ENCODE results near the gene ABCG1.
A peak's percentile ranks its signal among the peaks of the same experiment; 100 is the strongest.

ABCG1 gene

DNA sequence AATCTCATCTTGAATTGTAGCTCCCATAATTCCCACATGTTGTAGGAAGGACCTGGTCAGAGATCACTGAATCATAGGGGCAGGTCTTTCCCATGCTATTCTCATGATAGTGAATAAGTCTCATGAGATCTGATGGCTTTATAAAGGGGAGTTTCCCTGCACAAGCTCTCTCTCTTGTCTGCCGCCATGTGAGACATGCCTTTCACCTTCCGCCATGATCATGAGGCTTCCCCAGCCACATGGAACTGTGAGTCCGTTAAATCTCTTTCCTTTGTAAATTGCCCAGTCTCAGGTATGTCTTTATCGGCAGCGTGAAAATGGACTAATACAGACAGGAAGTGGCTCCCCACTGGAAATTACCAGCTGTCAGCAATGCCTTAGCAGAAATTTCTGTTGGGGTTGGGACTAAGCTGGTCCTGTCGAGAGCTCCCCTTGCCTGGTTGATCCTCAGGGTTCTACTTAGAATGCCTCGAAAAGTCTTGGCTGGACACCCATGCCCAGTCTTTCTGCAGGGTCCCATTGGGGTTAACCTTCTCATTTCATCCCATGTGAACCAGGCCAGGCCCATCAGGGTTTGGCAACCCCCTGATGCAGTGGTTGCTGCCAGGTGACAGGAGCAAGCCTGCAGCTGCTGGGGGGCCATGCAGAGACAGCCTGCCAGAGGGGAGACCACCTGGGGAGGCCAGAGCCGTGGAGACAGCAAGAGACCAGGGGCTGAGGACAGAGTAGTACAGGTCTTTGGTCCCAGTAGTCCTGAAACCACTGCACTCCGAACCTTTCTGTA is 2.8 kb upstream of the ABCG1 start:
- H3K4me1 ChIP-seq (ENCODE audit: insufficient read depth, low read length): peaks cover 2% of the 10 kb centered on the region; the same call in 1 of the 2 replicates
- H3K36me3 ChIP-seq (ENCODE audit: insufficient read depth, low read length): no peaks in the 10 kb centered on the region
- no peak overlapping the region for H3K9ac ChIP-seq (ENCODE audit: low read depth, low read length)
- H3K9me3 ChIP-seq (ENCODE audit: control insufficient read depth, insufficient read depth, low read length): peaks cover 2% of the 10 kb centered on the region; the same call in 1 of the 2 replicates

- Histone ChIP-seq H3K9ac (ENCODE audit: low read depth, low read length) (no peak overlapping the region), H3K9me3 (ENCODE audit: control insufficient read depth, insufficient read depth, low read length) (peaks cover 2% of the 10 kb centered on the region; the same call in 1 of the 2 replicates), H3K4me1 (ENCODE audit: insufficient read depth, low read length) (peaks cover 2% of the 10 kb centered on the region; the same call in 1 of the 2 replicates), H3K36me3 (ENCODE audit: insufficient read depth, low read length) (no peaks in the 10 kb centered on the region)
Observed at GRCh38 chr21:42216726-42217572, 2.0 kb upstream of the ABCG1 start.

- Histone ChIP-seq H3K4me1 (ENCODE audit: insufficient read depth, low read length) (peaks cover 2% of the 10 kb centered on the region; the same call in 1 of the 2 replicates), H3K36me3 (ENCODE audit: insufficient read depth, low read length) (no peaks in the 10 kb centered on the region), H3K9me3 (ENCODE audit: control insufficient read depth, insufficient read depth, low read length) (peaks cover 2% of the 10 kb centered on the region; the same call in 1 of the 2 replicates), H3K9ac (ENCODE audit: low read depth, low read length) (peak overlapping the region; percentile 47; the same call in 1 of the 2 replicates)
Observed at GRCh38 chr21:42219606-42220137, 732 bp downstream of the ABCG1 start.

- Histone ChIP-seq H3K36me3 (ENCODE audit: insufficient read depth, low read length) (no peaks in the 10 kb centered on the region), H3K9me3 (ENCODE audit: control insufficient read depth, insufficient read depth, low read length) (peaks cover 2% of the 10 kb centered on the region; the same call in 1 of the 2 replicates), H3K4me1 (ENCODE audit: insufficient read depth, low read length) (peaks cover 2% of the 10 kb centered on the region; the same call in 1 of the 2 replicates), H3K9ac (ENCODE audit: low read depth, low read length) (peak overlapping the region; percentile 47; the same call in 1 of the 2 replicates)
Observed at GRCh38 chr21:42220138-42220701, 1.3 kb downstream of the ABCG1 start.

DNA sequence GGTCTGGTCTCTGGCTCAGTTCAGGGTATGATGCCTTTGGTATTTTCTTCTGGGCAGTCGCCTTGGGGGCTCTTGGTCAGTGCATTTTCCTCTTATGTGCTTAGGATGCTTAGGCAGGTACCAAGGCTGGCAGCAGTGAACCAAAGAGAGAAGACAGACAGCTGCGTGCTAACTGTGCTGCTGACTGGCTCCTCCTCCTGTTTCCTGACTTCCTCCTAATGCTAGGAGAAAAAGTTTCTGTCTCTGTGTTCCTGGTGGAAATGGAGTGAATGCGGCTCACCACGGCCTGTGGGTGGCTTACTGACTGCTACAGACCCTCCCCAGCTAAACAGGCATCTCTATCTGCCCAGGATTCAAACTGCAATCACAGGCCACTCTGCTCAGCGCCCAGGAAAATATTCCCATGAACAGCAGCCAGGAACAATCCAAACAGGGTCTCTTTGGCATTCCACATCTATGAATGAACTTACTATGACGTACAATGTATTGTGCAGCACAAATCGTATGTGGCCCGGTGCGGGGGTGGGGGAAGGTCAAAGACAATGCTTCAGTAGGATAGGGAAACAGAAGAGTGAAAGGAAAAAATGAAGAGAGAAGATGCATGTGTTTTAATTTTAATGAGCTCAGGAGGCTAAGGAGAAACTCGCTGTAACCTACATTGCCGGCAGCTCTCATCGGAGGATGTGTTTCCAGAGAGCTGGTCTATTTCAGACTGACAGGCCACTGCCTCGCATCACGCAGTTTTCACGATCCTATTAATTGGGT is 2.8 kb downstream of the ABCG1 start:
- Histone ChIP-seq H3K36me3 (ENCODE audit: insufficient read depth, low read length) (no peaks in the 10 kb centered on the region), H3K9me3 (ENCODE audit: control insufficient read depth, insufficient read depth, low read length) (no peaks in the 10 kb centered on the region), H3K9ac (ENCODE audit: low read depth, low read length) (no peak overlapping the region), H3K4me1 (ENCODE audit: insufficient read depth, low read length) (peaks cover 2% of the 10 kb centered on the region; the same call in 1 of the 2 replicates)

GRCh38 chr21:42222386-42222785 is 3.4 kb downstream of the ABCG1 start:
- H3K9ac ChIP-seq (ENCODE audit: low read depth, low read length): no peak overlapping the region
- peaks cover 2% of the 10 kb centered on the region; the same call in 1 of the 2 replicates for H3K4me1 ChIP-seq (ENCODE audit: insufficient read depth, low read length)
- H3K9me3 ChIP-seq (ENCODE audit: control insufficient read depth, insufficient read depth, low read length): no peaks in the 10 kb centered on the region
- H3K36me3 ChIP-seq (ENCODE audit: insufficient read depth, low read length): no peaks in the 10 kb centered on the region

DNA sequence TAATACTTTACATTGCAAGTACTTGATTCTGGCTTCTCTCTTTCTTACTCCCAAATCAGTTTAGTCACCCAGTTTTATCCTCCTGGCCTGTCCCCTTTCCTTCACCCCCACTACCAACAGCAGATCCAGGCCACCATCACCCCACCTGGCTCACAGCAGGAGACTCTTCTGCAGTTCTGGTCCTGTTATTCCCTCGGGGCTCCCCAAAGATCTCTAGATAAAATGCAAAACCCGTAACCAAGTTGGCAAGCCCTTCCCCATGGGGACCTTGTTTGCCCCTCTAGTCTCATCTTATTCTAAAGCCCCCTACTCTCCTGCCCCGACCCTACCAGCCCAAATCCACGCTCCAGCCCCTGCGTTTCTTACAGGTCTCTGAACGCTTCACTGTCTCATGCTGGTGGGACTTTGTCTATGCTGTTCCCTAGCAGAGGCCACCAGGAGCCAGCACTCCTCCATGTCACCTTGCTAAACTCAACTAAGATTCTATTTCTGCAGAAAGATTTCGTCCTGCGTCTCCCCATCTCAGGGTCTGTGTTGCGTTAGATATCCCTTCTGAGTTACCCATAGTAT is 4.0 kb downstream of the ABCG1 start:
- H3K36me3 ChIP-seq (ENCODE audit: insufficient read depth, low read length): no peaks in the 10 kb centered on the region
- H3K9ac ChIP-seq (ENCODE audit: low read depth, low read length): no peak overlapping the region
- H3K4me1 ChIP-seq (ENCODE audit: insufficient read depth, low read length): peaks cover 2% of the 10 kb centered on the region; the same call in 1 of the 2 replicates
- no peaks in the 10 kb centered on the region for H3K9me3 ChIP-seq (ENCODE audit: control insufficient read depth, insufficient read depth, low read length)

DNA sequence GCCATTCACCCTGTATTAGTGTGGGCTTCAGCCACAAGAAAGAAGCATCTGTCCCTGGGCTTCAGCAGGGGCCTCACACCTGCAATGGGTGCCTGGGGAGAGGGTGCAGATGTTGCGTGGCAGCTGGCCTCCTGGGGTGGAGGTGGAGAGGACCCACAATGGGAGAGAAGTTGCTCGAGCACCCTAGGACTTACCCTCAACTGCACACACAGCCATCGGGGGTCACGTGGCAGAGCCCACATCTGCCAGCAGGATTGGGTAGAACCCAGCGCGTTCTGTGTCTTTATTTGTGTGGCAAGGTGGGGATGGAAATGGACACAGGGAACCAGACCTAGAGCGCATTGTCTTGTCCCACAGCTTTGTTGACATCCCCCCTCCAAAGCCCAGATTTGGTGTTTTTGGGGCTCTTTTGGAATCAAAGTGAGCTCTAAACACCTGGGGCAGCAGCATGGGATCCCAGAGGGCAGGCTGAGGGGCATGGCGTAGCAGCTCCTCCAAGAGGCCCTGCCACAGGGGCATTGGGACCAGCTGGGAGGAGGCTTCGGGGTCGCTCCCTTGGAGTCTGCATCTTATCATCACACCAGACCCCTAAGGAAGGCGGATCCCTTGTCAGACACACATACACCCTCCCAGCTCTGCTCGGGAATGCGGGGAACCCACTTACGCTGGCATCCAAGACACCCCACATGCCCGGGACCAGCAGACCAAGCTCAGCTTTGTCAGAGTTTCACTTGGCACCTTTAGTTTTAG is 5.1 kb downstream of the ABCG1 start:
- no peaks in the 10 kb centered on the region for H3K9me3 ChIP-seq (ENCODE audit: control insufficient read depth, insufficient read depth, low read length)

DNA sequence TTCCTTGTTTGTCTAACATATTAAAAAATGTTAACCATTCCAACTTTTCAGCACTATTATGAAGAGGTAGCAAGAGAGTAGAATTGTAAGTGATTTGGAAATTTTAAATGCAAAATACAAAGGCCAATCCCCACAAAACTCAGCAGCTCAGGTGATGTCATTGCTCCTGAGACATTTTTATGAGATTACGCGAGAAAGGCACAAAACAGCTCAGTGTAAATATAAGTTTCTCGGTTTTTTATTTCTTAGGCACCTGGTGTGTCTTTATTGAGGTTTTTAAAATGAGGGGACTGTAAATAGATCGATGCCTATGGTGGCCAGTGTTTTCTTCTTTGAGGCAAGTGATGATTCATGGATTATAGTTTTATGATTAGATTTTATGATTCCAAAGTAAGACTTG is 6.1 kb downstream of the ABCG1 start:
- no peaks in the 10 kb centered on the region for H3K9me3 ChIP-seq (ENCODE audit: control insufficient read depth, insufficient read depth, low read length)
- peaks cover 2% of the 10 kb centered on the region; the same call in 1 of the 2 replicates for H3K4me1 ChIP-seq (ENCODE audit: insufficient read depth, low read length)
- H3K36me3 ChIP-seq (ENCODE audit: insufficient read depth, low read length): no peaks in the 10 kb centered on the region
- H3K9ac ChIP-seq (ENCODE audit: low read depth, low read length): no peak overlapping the region

More for the DNA sequence above, 5.1 kb downstream of the ABCG1 start:
- no peaks in the 10 kb centered on the region for H3K36me3 ChIP-seq (ENCODE audit: insufficient read depth, low read length)
- peaks cover 2% of the 10 kb centered on the region; the same call in 1 of the 2 replicates for H3K4me1 ChIP-seq (ENCODE audit: insufficient read depth, low read length)
- H3K9ac ChIP-seq (ENCODE audit: low read depth, low read length): no peak overlapping the region

DNA sequence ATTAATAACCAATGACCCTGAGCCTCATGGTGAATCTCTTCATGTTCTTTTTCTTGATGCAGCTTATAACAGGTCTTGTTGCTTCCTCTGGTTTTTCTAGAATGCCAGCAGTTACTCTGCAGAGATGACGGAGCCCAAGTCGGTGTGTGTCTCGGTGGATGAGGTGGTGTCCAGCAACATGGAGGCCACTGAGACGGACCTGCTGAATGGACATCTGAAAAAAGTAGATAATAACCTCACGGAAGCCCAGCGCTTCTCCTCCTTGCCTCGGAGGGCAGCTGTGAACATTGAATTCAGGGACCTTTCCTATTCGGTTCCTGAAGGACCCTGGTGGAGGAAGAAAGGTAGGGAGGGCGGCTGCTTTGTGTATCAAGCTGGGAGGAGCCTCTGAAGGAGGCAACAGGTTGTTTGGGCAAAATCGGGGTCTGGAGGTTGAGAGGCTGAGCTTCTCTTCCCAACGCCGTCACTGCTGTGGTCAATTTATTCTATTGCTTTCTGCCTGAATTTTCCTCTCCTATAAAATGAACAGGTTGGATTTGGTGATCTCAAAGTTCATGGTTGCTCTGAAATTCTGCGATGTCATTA is 6.7 kb downstream of the ABCG1 start:
- H3K9ac ChIP-seq (ENCODE audit: low read depth, low read length): no peak overlapping the region
- H3K4me1 ChIP-seq (ENCODE audit: insufficient read depth, low read length): 0 out of 2 replicates have a peak, but pooled peaks cover under 1% of the 10 kb centered on the region
- H3K36me3 ChIP-seq (ENCODE audit: insufficient read depth, low read length): no peaks in the 10 kb centered on the region
- H3K9me3 ChIP-seq (ENCODE audit: control insufficient read depth, insufficient read depth, low read length): no peaks in the 10 kb centered on the region

- no peaks in the 10 kb centered on the region for H3K9me3 ChIP-seq (ENCODE audit: control insufficient read depth, insufficient read depth, low read length)
- no peak overlapping the region for H3K9ac ChIP-seq (ENCODE audit: low read depth, low read length)
- no peaks in the 10 kb centered on the region for H3K36me3 ChIP-seq (ENCODE audit: insufficient read depth, low read length)
- no peaks in the 10 kb centered on the region for H3K4me1 ChIP-seq (ENCODE audit: insufficient read depth, low read length)
Observed at GRCh38 chr21:42226626-42227025, 7.7 kb downstream of the ABCG1 start.

- no peaks in the 10 kb centered on the region for H3K4me1 ChIP-seq (ENCODE audit: insufficient read depth, low read length)
Observed at GRCh38 chr21:42227909-42228708, 9.2 kb downstream of the ABCG1 start.

More at GRCh38 chr21:42227909-42228708, 9.2 kb downstream of the ABCG1 start:
- Histone ChIP-seq H3K36me3 (ENCODE audit: insufficient read depth, low read length) (no peaks in the 10 kb centered on the region), H3K9ac (ENCODE audit: low read depth, low read length) (no peak overlapping the region), H3K9me3 (ENCODE audit: control insufficient read depth, insufficient read depth, low read length) (no peaks in the 10 kb centered on the region)

Measured in ES-I3 (cell line).